PC-9 (cell line): ENCODE data around the gene GJB1. TPM values are rescaled to one million over a fixed set of nuclear protein-coding genes. Genes with fewer than 3 reads are reported as not detected.
"Not testable (repeated sequence)": the region's sequence is repeated elsewhere in the genome, so short reads cannot be mapped to it uniquely, and the experiment has no call there.

Source experiments
- BruUV-seq: library from RNA; stranded (reverse); fragments of 400-500 nt; replicated peaks from 2 replicates; lab custom pipeline; 2021; lab: Mats Ljungman, UMichigan
- CTCF ChIA-PET: fragments of 300-600 bp; sonication (Branson Sonifier 250); formaldehyde crosslinking; loops from one replicate; lab custom pipeline; 2022; ENCODE audit warnings: antibody characterized with exemption; lab: Charles Lee
- POLR2A ChIA-PET: fragments of 300-600 bp; sonication (Branson Sonifier 250); formaldehyde crosslinking; loops from one replicate; lab custom pipeline; 2022; ENCODE audit warnings: antibody characterized with exemption; ENCODE audit not compliant: unreplicated experiment; lab: Charles Lee
- DNase-seq, 2 experiments: peaks; one replicate each; pipeline versions ENCODE4 v3.0.0 to v3.0.0-alpha.2; 2015 to 2022; ENCODE audit warnings: mixed read lengths in 1 of 2
- H2AFZ ChIP-seq: fragments of 200-600 bp; sonication (generic); 2 replicates; pipeline ENCODE4 v1.8.1; 2017; ENCODE audit warnings: antibody characterized with exemption
- H3F3A ChIP-seq: fragments of 200-600 bp; sonication (generic); 2 replicates; pipeline ENCODE4 v1.8.1; 2017; ENCODE audit warnings: antibody characterized with exemption, mild to moderate bottlenecking, low read depth; ENCODE audit not compliant: insufficient read depth
- H3K27ac ChIP-seq: fragments of 200-600 bp; sonication (generic); 2 replicates; pipeline ENCODE4 v1.6.1; 2016; ENCODE audit warnings: mixed run types
- H3K27me3 ChIP-seq: fragments of 200-600 bp; sonication (generic); 2 replicates; pipeline ENCODE4 v1.6.1; 2016; ENCODE audit warnings: low read depth, mixed run types; ENCODE audit not compliant: insufficient read depth
- H3K36me3 ChIP-seq: fragments of 200-600 bp; sonication (generic); 2 replicates; pipeline ENCODE4 v1.6.1; 2016; ENCODE audit warnings: low read depth, mixed run types
- H3K4me1 ChIP-seq: fragments of 200-600 bp; sonication (generic); replicated peaks from 2 replicates; pipeline ENCODE4 v1.6.1; 2016; ENCODE audit warnings: mixed run types; ENCODE audit not compliant: insufficient read depth
- H3K4me2 ChIP-seq: fragments of 200-600 bp; sonication (generic); 2 replicates; pipeline ENCODE4 v1.6.1; 2017; ENCODE audit warnings: mixed run types
- H3K4me3 ChIP-seq: fragments of 200-600 bp; sonication (generic); 2 replicates; pipeline ENCODE4 v1.6.1; 2016; ENCODE audit warnings: mixed run types
- H3K79me2 ChIP-seq: fragments of 200-600 bp; sonication (generic); 2 replicates; pipeline ENCODE4 v1.6.1; 2017; ENCODE audit warnings: low read depth, mixed run types
- H3K9me2 ChIP-seq: fragments of 200-600 bp; sonication (generic); 2 replicates; pipeline ENCODE4 v1.8.1; 2017; ENCODE audit warnings: mild to moderate bottlenecking; ENCODE audit not compliant: insufficient read depth
- H3K9me3 ChIP-seq: fragments of 200-600 bp; sonication (generic); 2 replicates; pipeline ENCODE4 v1.8.1; 2016; ENCODE audit warnings: low read depth; ENCODE audit not compliant: insufficient read depth
- H4K20me1 ChIP-seq: fragments of 200-600 bp; sonication (generic); 2 replicates; pipeline ENCODE4 v1.8.1; 2017; ENCODE audit not compliant: insufficient read depth
- CTCF ChIP-seq: fragments of 200-600 bp; sonication (generic); conservative IDR thresholded peaks from 2 replicates; pipeline ENCODE4 v1.6.1; 2017; ENCODE audit warnings: mixed run types, antibody characterized with exemption, mild to moderate bottlenecking, moderate library complexity
- EZH2 ChIP-seq: fragments of 200-600 bp; sonication (generic); IDR thresholded peaks from 2 replicates; pipeline ENCODE4 v1.8.0; 2017; ENCODE audit warnings: antibody characterized with exemption, low read depth
- intact Hi-C: fragments of 100-400 bp; cut with micrococcal nuclease; formaldehyde crosslinking; loops from one replicate; pipeline ENCODE4 v1.10.0; 2022; ENCODE audit not compliant: unreplicated experiment
- total RNA-seq: library from RNA; stranded (reverse); gene quantifications from 2 replicates; pipeline ENCODE4 v1.2.3, GENCODE V29; 2021

Gene GJB1
- total RNA-seq, 1 experiment from 2014 or later = not detected

DNA sequence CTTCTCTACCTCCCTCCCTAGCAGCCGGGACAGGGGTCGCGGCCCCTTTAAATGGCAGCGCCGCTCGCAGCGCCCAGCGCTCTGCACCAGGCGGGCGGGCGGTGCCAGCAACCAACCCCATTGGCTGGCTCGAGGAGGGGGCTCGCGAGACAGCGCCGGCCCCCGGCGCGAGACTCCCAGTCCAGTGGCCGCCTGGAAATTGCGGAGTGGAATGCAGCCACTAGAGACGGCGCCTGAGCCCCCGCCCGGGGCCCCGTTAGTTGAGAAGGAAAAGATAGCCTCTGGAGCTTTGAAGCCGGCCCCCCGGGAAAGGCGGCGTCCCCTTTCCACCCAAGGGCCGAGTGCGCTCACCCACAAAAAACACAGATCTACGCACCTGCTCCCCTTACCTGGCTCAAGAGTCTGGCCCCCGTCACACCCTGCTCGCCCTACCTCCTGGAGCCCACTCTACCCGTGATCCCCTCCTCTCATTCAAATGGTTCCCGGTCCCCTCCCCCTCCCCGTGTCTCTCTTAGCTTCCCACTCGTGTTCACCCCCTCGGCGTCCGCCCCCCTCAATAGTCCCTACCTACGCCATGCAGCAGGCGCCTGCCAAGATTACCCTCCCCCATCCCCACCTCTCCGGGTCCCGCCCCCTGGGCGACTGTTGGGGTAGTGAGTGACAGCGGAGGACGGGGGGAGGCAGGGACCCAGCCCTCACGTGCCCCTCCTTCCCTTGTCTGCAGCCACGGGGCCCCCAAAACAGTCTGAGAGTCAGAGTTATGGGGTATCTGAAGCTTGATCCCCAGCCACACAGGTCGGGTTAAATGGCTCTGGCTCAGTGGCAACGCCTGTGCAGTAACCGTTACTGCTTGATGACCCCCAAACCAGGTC, 31.3 kb downstream of the GJB1 start, which contains the start of gene ZMYM3:
TSS of gene ZMYM3 (minus strand) at position 49 of the 872 bp plus-strand sequence. CDS start 885 bp downstream, outside the sequence.
- ChIA-PET CTCF (interaction anchor here (0.6 kb wide), 3 partner anchors 59 to 1814 kb away, joined by 3 to 4 read pairs (median 3); partner anchors contain the start of gene TAF1), POLR2A (interaction anchor here (0.9 kb wide), 1 partner anchor 112 kb away, joined by 5 read pairs; the partner anchor contains the start of gene TAF1)
- Histone ChIP-seq H3F3A (peaks cover 8% of the 10 kb centered on the region; the same call in 1 of the 2 replicates), H3K4me2 (peak within 1 kb of the TSS; percentile 83), H3K9me2 (no peaks in the 10 kb centered on the region), H3K27ac (no peak within 1 kb of the TSS), H3K27me3 (no peaks in the 10 kb centered on the region), H3K79me2 (peaks cover 10% of the 10 kb centered on the region; the same call in 1 of the 2 replicates), H4K20me1 (no peaks in the 10 kb centered on the region), H2AFZ (peak within 1 kb of the TSS; percentile 93), H3K36me3 (no peaks in the 10 kb centered on the region), H3K9me3 (no peaks in the 10 kb centered on the region), H3K4me1 (peaks cover 12% of the 10 kb centered on the region), H3K4me3 (peak within 1 kb of the TSS; percentile 87)
- BruUV-seq = no TSS peak
- TF ChIP-seq EZH2 (no peak), CTCF (no peak)
- intact Hi-C loops = loop anchor here (1.0 to 2.0 kb wide), 2 partner anchors 28 to 112 kb away; partner anchors contain the start of genes NONO and TAF1
- peak; percentile 72 to 87 for DNase-seq

GRCh38 chrX:71256051-71256450, 33.0 kb downstream of the GJB1 start:
- Histone ChIP-seq H3K79me2 (peaks cover 10% of the 10 kb centered on the region; the same call in 1 of the 2 replicates), H3F3A (peaks cover 8% of the 10 kb centered on the region; the same call in 1 of the 2 replicates), H3K36me3 (no peaks in the 10 kb centered on the region), H2AFZ (peak overlapping the region; percentile 93; the same call in 1 of the 2 replicates), H3K4me1 (peaks cover 12% of the 10 kb centered on the region), H3K27me3 (no peaks in the 10 kb centered on the region), H3K4me2 (peak overlapping the region; percentile 83; the same call in 1 of the 2 replicates), H3K9me2 (no peaks in the 10 kb centered on the region), H4K20me1 (no peaks in the 10 kb centered on the region), H3K9me3 (no peaks in the 10 kb centered on the region), H3K4me3 (no peak overlapping the region), H3K27ac (no peak overlapping the region)
- TF ChIP-seq CTCF = no peak
- TF ChIP-seq EZH2 = no peak
- intact Hi-C loops = no loop called here
- ChIA-PET CTCF (no interaction called here), POLR2A (no interaction called here)
- BruUV-seq = no TSS peak
- DNase-seq = no peak

GRCh38 chrX:71256856-71257255, 33.8 kb downstream of the GJB1 start:
- peaks cover 12% of the 10 kb centered on the region for H3K4me1 ChIP-seq
- no TSS peak for BruUV-seq
- H3K79me2 ChIP-seq = peaks cover 10% of the 10 kb centered on the region; the same call in 1 of the 2 replicates
- no peak overlapping the region for H2AFZ ChIP-seq
- intact Hi-C loops = no loop called here
- ChIA-PET CTCF (no interaction called here), POLR2A (no interaction called here)
- H3K9me2 ChIP-seq = no peaks in the 10 kb centered on the region
- no peaks in the 10 kb centered on the region for H3K36me3 ChIP-seq
- H3K4me3 ChIP-seq = no peak overlapping the region
- no peaks in the 10 kb centered on the region for H3K9me3 ChIP-seq
- H4K20me1 ChIP-seq = no peaks in the 10 kb centered on the region
- TF ChIP-seq CTCF = no peak
- no peak for TF ChIP-seq EZH2
- peaks cover 8% of the 10 kb centered on the region; the same call in 1 of the 2 replicates for H3F3A ChIP-seq
- H3K27ac ChIP-seq = no peak overlapping the region
- DNase-seq = no peak
- no peak overlapping the region for H3K4me2 ChIP-seq
- no peaks in the 10 kb centered on the region for H3K27me3 ChIP-seq

GRCh38 chrX:71268624-71269023, 45.6 kb downstream of the GJB1 start:
- DNase-seq, H3K36me3 ChIP-seq, H3K27ac ChIP-seq, H3F3A ChIP-seq, H4K20me1 ChIP-seq, intact Hi-C loops, BruUV-seq, H3K4me2 ChIP-seq, H3K9me3 ChIP-seq, H3K4me1 ChIP-seq, CTCF ChIA-PET, H3K79me2 ChIP-seq, H3K9me2 ChIP-seq, H3K4me3 ChIP-seq, H2AFZ ChIP-seq, H3K27me3 ChIP-seq, POLR2A ChIA-PET: not testable (repeated sequence)
